ENCODE results near the gene KLK2.
A peak's percentile ranks its signal among the peaks of the same experiment; 100 is the strongest.

Gene KLK2

GRCh38 chr19:50850738-50851137, 22.5 kb upstream of the KLK2 start:
- no peak for DNase-seq (ENCODE audit: low read depth in 2 of 2)

- DNase-seq (ENCODE audit: low read depth in 2 of 2), result no peak
Measured at GRCh38 chr19:50851620-50852019, 21.6 kb upstream of the KLK2 start.

GRCh38 chr19:50854636-50855410, 18.4 kb upstream of the KLK2 start, which contains the start of gene KLK3:
Gene KLK3, plus strand, starts transcription at chr19:50854915. Its CDS starts 41 bp downstream, at chr19:50854956.
- DNase-seq (ENCODE audit: low read depth in 2 of 2), result no peak

GRCh38 chr19:50857366-50857765, 15.9 kb upstream of the KLK2 start:
- no peak for DNase-seq (ENCODE audit: low read depth in 2 of 2)

- no peak for DNase-seq (ENCODE audit: low read depth in 2 of 2)
Measured at GRCh38 chr19:50858886-50859285, 14.4 kb upstream of the KLK2 start.

- DNase-seq (ENCODE audit: low read depth in 2 of 2), result no peak
Measured at GRCh38 chr19:50859849-50860248, 13.4 kb upstream of the KLK2 start.

GRCh38 chr19:50861010-50861409, 12.2 kb upstream of the KLK2 start:
- DNase-seq (ENCODE audit: low read depth in 2 of 2), result no peak

- no peak for DNase-seq (ENCODE audit: low read depth in 2 of 2)
Measured at GRCh38 chr19:50861496-50862286, 11.5 kb upstream of the KLK2 start.

GRCh38 chr19:50869479-50869878, 3.8 kb upstream of the KLK2 start:
- DNase-seq (ENCODE audit: low read depth in 2 of 2), result no peak

- peak; percentile 12 to 24 for DNase-seq (ENCODE audit: low read depth in 2 of 2)
Measured at GRCh38 chr19:50870417-50871089, 2.7 kb upstream of the KLK2 start.

- no peak for DNase-seq (ENCODE audit: low read depth in 2 of 2)
Measured at GRCh38 chr19:50874211-50874610, 972 bp downstream of the KLK2 start.

- no peak for DNase-seq (ENCODE audit: low read depth in 2 of 2)
Measured at GRCh38 chr19:50875795-50876422, 2.7 kb downstream of the KLK2 start.

GRCh38 chr19:50876456-50876855, 3.2 kb downstream of the KLK2 start:
- no peak for DNase-seq (ENCODE audit: low read depth in 2 of 2)

- DNase-seq (ENCODE audit: low read depth in 2 of 2), result no peak
Measured at GRCh38 chr19:50877338-50877737, 4.1 kb downstream of the KLK2 start.

- no peak for DNase-seq (ENCODE audit: low read depth in 2 of 2)
Measured at GRCh38 chr19:50878851-50879250, 5.6 kb downstream of the KLK2 start.

GRCh38 chr19:50880241-50880640, 7.0 kb downstream of the KLK2 start:
- DNase-seq (ENCODE audit: low read depth in 2 of 2), result no peak

- no peak for DNase-seq (ENCODE audit: low read depth in 2 of 2)
Measured at GRCh38 chr19:50882188-50882587, 8.9 kb downstream of the KLK2 start.

GRCh38 chr19:50889638-50890037, 16.4 kb downstream of the KLK2 start:
- no peak for DNase-seq (ENCODE audit: low read depth in 2 of 2)

- no peak for DNase-seq (ENCODE audit: low read depth in 2 of 2)
Measured at GRCh38 chr19:50890422-50891252, 17.4 kb downstream of the KLK2 start.

- DNase-seq (ENCODE audit: low read depth in 2 of 2), result no peak
Measured at GRCh38 chr19:50891253-50891625, 18.0 kb downstream of the KLK2 start.

- DNase-seq (ENCODE audit: low read depth in 2 of 2), result no peak
Measured at GRCh38 chr19:50893047-50893736, 20.0 kb downstream of the KLK2 start.

Measured in stimulated activated CD4-positive, alpha-beta T cell treated with anti-CD3 and anti-CD28 coated beads, Interleukin-4, amount 100 ng/mL, for 48 hours (primary cell).